DND-41 (cell line): ENCODE measurements around the gene ZNF135.

Source experiments
- ATAC-seq: fragments of 200-7000 bp; cut with Tn5 transposase; 3 replicates; pipeline ENCODE4 v1.9.1; 2021; ENCODE audit warnings: low read depth; ENCODE audit not compliant: insufficient read depth
- DNase-seq: peaks from one replicate; pipeline ENCODE4 v3.0.0-alpha.2; 2020
- H2AFZ ChIP-seq: 2 replicates; pipeline ENCODE4 v1.6.0; 2012; ENCODE audit warnings: low read depth, low read length
- H3K27ac ChIP-seq: 2 replicates; pipeline ENCODE4 v1.5.1; 2012; ENCODE audit warnings: low read length, inconsistent platforms
- H3K27me3 ChIP-seq: fragments of 200-600 bp; sonication (generic); 2 replicates; pipeline ENCODE4 v1.6.0; 2012; ENCODE audit warnings: low read length, mild to moderate bottlenecking, inconsistent platforms; ENCODE audit not compliant: insufficient read depth, poor library complexity
- H3K36me3 ChIP-seq: 2 replicates; pipeline ENCODE4 v1.5.1; 2012; ENCODE audit warnings: low read length, inconsistent platforms; ENCODE audit not compliant: insufficient read depth
- H3K4me1 ChIP-seq: 2 replicates; pipeline ENCODE4 v1.5.1; 2012; ENCODE audit warnings: mild to moderate bottlenecking, low read length; ENCODE audit not compliant: insufficient read depth
- H3K4me2 ChIP-seq: 2 replicates; pipeline ENCODE4 v1.6.0; 2012; ENCODE audit warnings: mild to moderate bottlenecking, moderate library complexity, low read length, inconsistent platforms; ENCODE audit not compliant: insufficient read depth
- H3K4me3 ChIP-seq, 2 experiments: fragments of 200-600 bp in 1 of 2; shearing (Covaris generic) in 1 of 2; 2 replicates each; pipeline ENCODE4 v1.5.1; 2012 to 2016; ENCODE audit warnings: inconsistent platforms in 2 of 2, low read length in 2 of 2, mild to moderate bottlenecking in 2 of 2, low read depth in 1 of 2, moderate library complexity in 1 of 2
- H3K79me2 ChIP-seq: 2 replicates; pipeline ENCODE4 v1.6.0; 2012; ENCODE audit warnings: low read length, inconsistent platforms; ENCODE audit not compliant: insufficient read depth
- H3K9ac ChIP-seq: 2 replicates; pipeline ENCODE4 v1.6.0; 2012; ENCODE audit warnings: low read depth, mild to moderate bottlenecking, inconsistent platforms, low read length, moderate library complexity
- H3K9me3 ChIP-seq: 2 replicates; pipeline ENCODE4 v1.5.1; 2012; ENCODE audit warnings: low read length, moderate library complexity, mild to moderate bottlenecking, inconsistent platforms; ENCODE audit not compliant: insufficient read depth, severe bottlenecking
- H4K20me1 ChIP-seq: 2 replicates; pipeline ENCODE4 v1.6.0; 2012; ENCODE audit warnings: low read length; ENCODE audit not compliant: insufficient read depth
- EZH2 ChIP-seq: IDR thresholded peaks from 3 replicates; pipeline ENCODE4 v1.6.1; 2012; ENCODE audit warnings: borderline replicate concordance, low read depth, mild to moderate bottlenecking, moderate library complexity, low read length, inconsistent platforms; ENCODE audit not compliant: severe bottlenecking
- TF ChIP-seq, protein P1 (sequence below): IDR thresholded peaks from 2 replicates; pipeline ENCODE4 v1.5.1; 2012; ENCODE audit warnings: borderline replicate concordance, low read length, moderate library complexity, mild to moderate bottlenecking; ENCODE audit not compliant: poor library complexity, severe bottlenecking; ENCODE audit errors: extremely low read depth

ZNF135 gene

GRCh38 chr19:58059003-58059670 is at the start of gene ZNF135:
Gene ZNF135 (plus strand): TSS chr19:58059282. CDS start chr19:58060003, 721 bp downstream.
- Histone ChIP-seq H3K36me3 (peaks cover 38% of the 10 kb centered on the region), H3K27ac (peak within 1 kb of the TSS; percentile 82), H2AFZ (peak within 1 kb of the TSS; percentile 71), H3K9me3 (peaks cover 16% of the 10 kb centered on the region), H3K4me1 (peaks cover 19% of the 10 kb centered on the region), H3K4me2 (peak within 1 kb of the TSS; percentile 79), H3K4me3 (peak within 1 kb of the TSS; percentile 43 to 76; a peak in 3 of 4 replicates), H3K79me2 (peaks cover 10% of the 10 kb centered on the region), H3K27me3 (no peaks in the 10 kb centered on the region), H3K9ac (peak within 1 kb of the TSS; percentile 80), H4K20me1 (no peaks in the 10 kb centered on the region)
- DNase-seq = peak; percentile 88
- peak; percentile 92 for ATAC-seq
- no peak for TF ChIP-seq EZH2
- TF ChIP-seq, protein P1, sequence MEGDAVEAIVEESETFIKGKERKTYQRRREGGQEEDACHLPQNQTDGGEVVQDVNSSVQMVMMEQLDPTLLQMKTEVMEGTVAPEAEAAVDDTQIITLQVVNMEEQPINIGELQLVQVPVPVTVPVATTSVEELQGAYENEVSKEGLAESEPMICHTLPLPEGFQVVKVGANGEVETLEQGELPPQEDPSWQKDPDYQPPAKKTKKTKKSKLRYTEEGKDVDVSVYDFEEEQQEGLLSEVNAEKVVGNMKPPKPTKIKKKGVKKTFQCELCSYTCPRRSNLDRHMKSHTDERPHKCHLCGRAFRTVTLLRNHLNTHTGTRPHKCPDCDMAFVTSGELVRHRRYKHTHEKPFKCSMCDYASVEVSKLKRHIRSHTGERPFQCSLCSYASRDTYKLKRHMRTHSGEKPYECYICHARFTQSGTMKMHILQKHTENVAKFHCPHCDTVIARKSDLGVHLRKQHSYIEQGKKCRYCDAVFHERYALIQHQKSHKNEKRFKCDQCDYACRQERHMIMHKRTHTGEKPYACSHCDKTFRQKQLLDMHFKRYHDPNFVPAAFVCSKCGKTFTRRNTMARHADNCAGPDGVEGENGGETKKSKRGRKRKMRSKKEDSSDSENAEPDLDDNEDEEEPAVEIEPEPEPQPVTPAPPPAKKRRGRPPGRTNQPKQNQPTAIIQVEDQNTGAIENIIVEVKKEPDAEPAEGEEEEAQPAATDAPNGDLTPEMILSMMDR = no peak

- TF ChIP-seq EZH2 = no peak
- TF ChIP-seq, protein P1 = no peak
- DNase-seq (no peak), ATAC-seq (peak; percentile 58)
- Histone ChIP-seq H3K9me3 (peaks cover 19% of the 10 kb centered on the region), H3K79me2 (peaks cover 5% of the 10 kb centered on the region), H3K9ac (peak overlapping the region; percentile 70), H3K4me2 (peak overlapping the region; percentile 98), H2AFZ (peak overlapping the region; percentile 96), H3K36me3 (peaks cover 27% of the 10 kb centered on the region), H3K27ac (no peak overlapping the region; the same call in 1 of the 2 replicates), H3K4me3 (peak overlapping the region; percentile 40 to 80), H3K4me1 (peaks cover 30% of the 10 kb centered on the region), H3K27me3 (no peaks in the 10 kb centered on the region), H4K20me1 (no peaks in the 10 kb centered on the region)
Measured at GRCh38 chr19:58009301-58009665, 49.8 kb upstream of the ZNF135 start.

DNA sequence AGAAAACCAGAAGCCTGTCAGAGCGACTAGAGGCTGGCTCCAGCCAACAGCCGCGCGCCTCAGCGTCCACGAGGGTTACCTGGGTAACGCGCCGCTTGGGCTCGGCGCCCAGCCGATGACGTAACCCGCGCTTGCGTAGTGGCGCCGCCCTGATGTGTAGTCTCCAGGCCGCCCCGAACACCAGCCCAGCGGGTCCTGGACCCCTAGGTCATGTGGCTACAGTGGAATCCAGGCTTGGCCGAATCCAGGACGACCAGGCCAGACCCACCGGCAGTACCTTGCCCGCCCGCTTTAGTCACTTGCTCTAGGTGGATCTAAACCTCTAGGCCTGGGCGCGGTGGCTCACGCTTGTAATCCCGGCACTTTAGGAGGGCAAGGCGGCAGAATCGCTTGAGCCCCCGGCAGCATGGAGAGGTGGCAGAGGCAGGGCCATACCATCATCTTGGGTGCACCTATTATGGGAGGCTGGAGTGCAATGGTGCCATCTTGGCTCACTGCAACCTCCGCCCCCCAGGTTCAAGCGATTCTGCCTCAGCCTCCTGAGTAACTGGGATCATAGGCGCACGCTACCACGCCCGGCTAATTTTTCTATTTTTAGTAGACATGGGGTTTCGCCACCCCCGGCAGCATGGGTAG is 49.3 kb upstream of the ZNF135 start:
- Histone ChIP-seq H3K4me3 (peak overlapping the region; percentile 40 to 80), H3K79me2 (no peaks in the 10 kb centered on the region; the same call in 1 of the 2 replicates), H2AFZ (peak overlapping the region; percentile 96), H4K20me1 (no peaks in the 10 kb centered on the region), H3K36me3 (peaks cover 22% of the 10 kb centered on the region), H3K4me1 (peaks cover 25% of the 10 kb centered on the region), H3K27me3 (no peaks in the 10 kb centered on the region), H3K9ac (peak overlapping the region; percentile 70), H3K27ac (peak overlapping the region; percentile 81), H3K9me3 (peaks cover 14% of the 10 kb centered on the region), H3K4me2 (peak overlapping the region; percentile 98)
- ATAC-seq (peak; percentile 94), DNase-seq (peak; percentile 88)
- TF ChIP-seq EZH2 = no peak
- TF ChIP-seq, protein P1 = no peak
